GM19239 (cell line): ENCODE data around the gene SNX4.
A peak's percentile ranks its signal among the peaks of the same experiment; 100 is the strongest.

ENCODE experiments used
- DNase-seq: peaks from one replicate; pipeline ENCODE4 v3.0.0; 2011; ENCODE audit warnings: low spot score; ENCODE audit not compliant: insufficient read length
- FAIRE-seq: peaks from 2 replicates; lab custom pipeline; 2011; peaks lifted over from hg19 to GRCh38; lab: Jason Lieb, UNC

SNX4 gene

DNA sequence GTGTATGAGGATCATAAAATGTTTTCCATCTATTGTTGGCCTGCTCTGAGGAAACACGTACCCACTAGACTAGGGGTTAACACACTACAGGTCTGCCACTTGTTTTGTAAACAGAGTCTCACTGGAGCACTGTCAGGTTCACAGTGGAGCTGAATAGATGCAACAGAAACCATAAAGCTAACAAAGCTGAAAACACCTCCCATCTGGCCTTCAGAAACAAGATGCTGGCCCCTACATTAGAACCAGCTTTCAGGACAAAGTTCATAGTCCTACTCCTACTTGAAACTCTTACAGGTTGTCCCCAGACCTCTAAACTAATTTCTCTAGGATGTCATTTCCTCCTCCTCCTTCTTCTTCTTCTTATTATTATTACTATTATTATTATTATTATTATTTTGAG lies 42.3 kb downstream of the SNX4 start:
- no peak for FAIRE-seq
- no peak for DNase-seq

DNA sequence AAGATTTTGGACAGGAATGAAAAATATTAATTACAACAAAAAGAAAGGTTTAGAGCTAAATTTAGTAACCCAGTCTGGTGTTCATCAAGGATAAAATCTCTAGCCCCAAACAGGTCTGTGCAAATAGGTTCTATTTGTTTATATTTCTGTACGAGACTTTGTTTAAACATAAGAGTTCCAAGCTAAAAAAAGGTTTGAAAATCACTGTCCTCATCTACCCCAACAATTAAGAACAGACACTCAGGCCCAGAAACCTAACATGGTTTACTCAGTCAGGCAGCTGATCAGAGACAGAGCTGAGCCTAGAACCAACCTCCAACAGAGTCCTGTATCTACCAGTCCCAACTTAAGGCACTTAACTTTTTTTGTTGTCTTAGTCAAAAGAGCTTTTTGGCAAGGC lies 49.3 kb downstream of the SNX4 start:
- DNase-seq (no peak), FAIRE-seq (no peak)

- FAIRE-seq (no peak), DNase-seq (no peak)
Measured at GRCh38 chr3:125462722-125463299, 57.2 kb downstream of the SNX4 start.

DNA sequence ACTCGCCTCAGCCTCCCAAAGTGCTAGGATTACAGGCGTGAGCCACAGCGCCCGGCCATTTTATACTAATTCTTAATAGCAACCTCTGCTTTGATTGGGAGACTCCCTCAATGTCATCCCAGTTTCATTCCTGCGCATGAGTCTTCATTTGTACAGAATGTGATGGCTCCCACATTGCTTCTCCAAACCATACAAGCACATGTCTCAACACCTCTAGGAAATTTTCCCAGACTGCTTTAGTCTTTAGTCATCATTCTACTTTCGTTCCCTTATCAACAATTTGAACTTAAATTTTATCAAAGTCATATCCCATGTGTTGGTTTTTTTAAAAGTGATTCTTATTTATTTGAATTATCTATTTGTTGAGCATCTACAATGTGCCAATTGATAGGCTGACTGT lies 58.1 kb downstream of the SNX4 start:
- FAIRE-seq: no peak

DNA sequence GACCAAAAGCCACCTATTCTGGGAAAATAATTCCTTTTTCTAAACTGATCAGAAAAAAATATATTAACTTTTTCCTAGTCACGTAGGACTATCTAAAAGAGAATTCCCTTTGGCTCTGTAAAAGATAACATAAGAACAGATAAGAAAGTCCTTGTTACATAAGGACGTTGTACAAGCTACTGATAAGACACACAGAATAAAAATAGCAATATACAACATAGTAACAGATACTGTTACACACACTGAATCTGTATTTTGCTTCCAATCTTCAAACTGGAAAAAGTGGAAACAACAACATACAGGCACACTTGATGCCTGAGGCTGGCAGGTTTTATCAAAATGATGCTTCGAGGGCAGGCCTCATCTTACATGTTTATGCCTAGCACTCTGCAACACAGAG lies 59.8 kb downstream of the SNX4 start:
- DNase-seq (no peak), FAIRE-seq (no peak)

More for the DNA sequence above, 58.1 kb downstream of the SNX4 start:
- DNase-seq: no peak

GRCh38 chr3:125443923-125444322 lies 76.1 kb downstream of the SNX4 start:
- DNase-seq (no peak), FAIRE-seq (no peak)

DNA sequence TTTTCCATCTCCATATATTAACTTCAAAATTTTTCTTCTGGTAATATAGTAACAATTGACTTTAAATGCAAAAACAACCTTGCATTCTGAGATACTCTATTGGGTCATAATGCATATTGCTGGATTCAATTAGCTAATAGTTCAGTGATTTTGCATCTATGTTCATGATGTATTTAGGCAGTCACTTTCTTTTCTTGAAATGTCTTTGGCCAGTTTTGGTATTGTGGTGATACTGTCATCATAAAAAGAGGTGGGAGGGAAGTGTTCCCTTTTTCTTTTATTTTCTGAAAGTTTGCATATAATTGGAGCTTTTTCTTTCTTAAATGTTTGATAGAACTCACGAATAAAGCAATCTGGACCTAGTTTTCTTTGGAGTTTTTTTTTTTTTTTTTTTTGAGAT lies 77.5 kb downstream of the SNX4 start:
- DNase-seq (no peak), FAIRE-seq (no peak)

DNA sequence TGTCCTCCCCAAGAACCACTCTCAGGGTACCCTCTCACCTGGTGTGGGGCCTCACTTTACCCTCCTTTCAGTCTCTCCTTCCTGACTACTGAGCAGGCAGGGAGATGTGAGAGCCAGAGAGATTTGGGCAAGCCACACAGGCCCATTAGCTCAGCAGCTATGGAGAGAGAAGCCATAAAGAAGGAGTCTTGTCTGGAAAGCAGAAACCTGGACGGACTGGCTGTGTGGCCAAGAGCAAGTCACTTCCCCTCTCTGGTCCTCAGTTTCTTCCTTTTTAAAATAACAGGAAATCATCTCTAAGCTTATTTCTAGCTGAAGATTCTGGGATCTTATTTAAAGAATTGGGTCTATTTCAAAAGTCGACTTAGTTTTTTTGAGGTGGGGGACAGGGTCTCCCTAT lies 79.0 kb downstream of the SNX4 start:
- no peak for FAIRE-seq
- no peak for DNase-seq

- FAIRE-seq: no peak
- no peak for DNase-seq
Measured at GRCh38 chr3:125440559-125440955, 79.4 kb downstream of the SNX4 start.

DNA sequence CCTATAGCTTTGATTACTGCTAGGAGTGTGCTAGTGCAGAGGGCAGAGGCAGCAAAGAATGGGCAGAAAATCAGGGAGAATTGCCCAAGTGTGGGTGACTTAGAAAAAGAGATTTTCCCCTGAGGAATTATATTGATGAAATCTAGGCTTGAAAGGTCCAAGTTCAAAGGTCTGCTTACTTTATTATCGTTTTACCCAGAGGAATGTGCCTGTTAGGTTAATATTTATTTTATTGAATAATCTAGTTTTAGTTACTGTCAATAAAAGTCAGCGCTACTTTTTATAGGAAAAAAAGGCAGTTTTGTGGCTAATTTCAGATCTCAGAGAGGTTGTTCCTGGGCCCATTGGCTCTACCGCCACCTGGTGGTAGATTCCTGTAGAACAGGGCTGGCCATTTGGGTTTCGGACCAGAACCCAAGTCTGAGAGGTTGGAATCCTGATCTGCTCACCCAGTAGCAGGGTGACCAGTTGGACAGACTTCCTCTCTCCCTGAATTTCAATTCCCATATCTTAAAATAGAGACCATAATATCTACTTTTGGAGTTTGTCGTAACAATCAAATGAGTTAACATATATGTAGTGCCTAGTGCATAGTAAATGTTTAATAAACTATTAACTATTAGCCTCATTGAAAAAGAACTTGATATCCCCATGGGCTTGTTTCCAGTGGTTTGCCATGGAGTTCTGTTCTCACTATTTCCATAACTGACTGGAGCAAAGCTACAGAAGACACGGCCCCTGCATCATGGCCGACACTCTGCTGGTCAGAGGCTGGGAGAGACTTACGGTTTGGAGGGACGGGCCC lies 82.2 kb downstream of the SNX4 start:
- DNase-seq (peak; percentile 23), FAIRE-seq (peak; percentile 82)

GRCh38 chr3:125436921-125437320 lies 83.1 kb downstream of the SNX4 start:
- DNase-seq (no peak), FAIRE-seq (no peak)

DNA sequence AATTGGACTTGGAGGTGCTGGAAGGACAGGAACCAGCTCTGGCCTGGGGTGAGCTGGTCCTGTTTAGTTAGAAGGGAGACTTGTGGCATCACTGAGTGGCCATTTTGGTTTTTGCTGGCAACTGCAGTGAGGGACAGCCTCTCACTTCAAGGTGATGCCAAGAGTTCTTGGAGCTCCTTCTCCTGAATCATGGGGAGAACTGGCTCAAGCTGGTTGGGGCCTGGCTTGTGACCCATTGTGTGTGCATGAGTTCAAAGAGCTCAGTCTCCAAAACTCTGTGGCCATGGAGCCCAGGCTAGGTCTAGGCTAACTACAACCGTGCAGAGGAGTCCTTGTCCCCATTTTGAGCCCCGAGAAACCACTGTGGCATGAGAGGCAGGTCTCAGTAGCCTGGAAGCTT lies 84.8 kb downstream of the SNX4 start:
- DNase-seq (no peak), FAIRE-seq (no peak)

- FAIRE-seq (peak; percentile 71), DNase-seq (no peak)
Measured at GRCh38 chr3:125434582-125435011, 85.4 kb downstream of the SNX4 start.

DNA sequence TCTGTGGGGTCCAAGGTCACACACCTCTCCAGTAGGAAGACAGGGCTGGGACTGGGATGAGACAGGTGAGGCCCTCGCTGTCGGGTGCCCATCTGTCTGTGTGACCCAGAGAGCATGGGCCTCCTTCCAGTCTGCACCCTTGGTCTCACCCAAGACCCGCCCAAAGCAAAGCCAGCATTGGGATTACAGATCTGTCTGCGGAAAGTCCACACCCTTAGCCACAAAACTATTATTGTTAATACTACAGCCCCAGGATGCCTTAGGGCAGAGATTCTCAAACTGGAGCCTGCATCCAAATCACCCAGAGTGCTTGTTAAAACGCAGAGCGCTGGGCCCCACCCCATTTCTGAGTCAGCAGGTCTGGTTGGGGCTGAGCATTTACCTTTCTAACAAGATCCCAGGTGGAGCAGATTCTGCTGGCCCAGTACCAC lies 86.4 kb downstream of the SNX4 start:
- FAIRE-seq (no peak), DNase-seq (no peak)

- FAIRE-seq: no peak
- DNase-seq: no peak
Measured at GRCh38 chr3:125433091-125433534, 86.9 kb downstream of the SNX4 start.

- DNase-seq (no peak), FAIRE-seq (no peak)
Measured at GRCh38 chr3:125431912-125432790, 87.9 kb downstream of the SNX4 start.

DNA sequence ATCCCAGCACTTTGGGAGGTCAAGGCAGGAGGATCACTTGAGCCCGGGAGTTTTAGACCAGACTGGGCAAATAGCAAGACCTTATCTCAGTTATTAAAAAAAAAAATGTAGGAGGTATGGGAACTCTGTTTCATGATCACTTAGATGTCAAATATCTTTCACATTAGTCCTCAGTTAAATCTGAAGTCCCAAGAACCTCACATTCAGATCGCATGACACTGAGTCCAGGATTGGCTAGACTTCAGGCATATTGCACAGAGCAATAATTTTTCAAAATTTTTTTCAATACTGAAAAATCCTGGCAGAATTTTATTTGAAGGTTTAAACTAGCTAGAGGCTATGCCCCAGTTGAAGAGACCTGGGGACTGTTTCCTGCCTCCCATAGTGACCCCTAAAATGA lies 88.6 kb downstream of the SNX4 start:
- no peak for FAIRE-seq

GRCh38 chr3:125428216-125428830 lies 91.7 kb downstream of the SNX4 start:
- DNase-seq: no peak
- no peak for FAIRE-seq

More for the DNA sequence above, 88.6 kb downstream of the SNX4 start:
- no peak for DNase-seq

DNA sequence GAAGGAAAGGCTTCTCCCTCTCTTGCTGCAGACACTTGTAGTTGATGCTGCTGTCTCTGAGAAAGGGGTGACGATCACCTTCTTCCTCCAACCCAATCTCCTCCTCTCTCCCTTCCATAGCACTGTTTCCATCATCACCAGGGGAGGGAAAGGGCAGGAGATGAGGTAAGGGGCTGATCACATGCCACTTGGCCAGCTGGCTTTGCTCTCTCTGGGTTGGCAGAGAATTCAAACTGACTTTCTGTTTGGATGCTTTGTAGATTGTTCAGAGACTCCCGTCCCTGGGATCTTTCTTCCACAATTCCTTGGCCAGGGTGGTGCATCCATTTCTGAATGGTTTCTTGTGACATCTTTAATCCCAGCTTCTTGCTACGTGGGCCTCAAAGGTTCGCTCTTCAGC lies 101.7 kb downstream of the SNX4 start:
- DNase-seq (no peak), FAIRE-seq (no peak)

- DNase-seq (no peak), FAIRE-seq (no peak)
Measured at GRCh38 chr3:125416235-125416634, 103.8 kb downstream of the SNX4 start.
